Transverse colon (tissue), 4 donors: ENCODE measurements around the gene AMN.

Source experiments
- EP300 ChIP-seq: sonication (generic); formaldehyde crosslinking; IDR thresholded peaks from one replicate; pipeline ENCODE4 v1.6.1; 2017; ENCODE audit warnings: antibody characterized with exemption, low read depth
- POLR2AphosphoS5 ChIP-seq, 3 donors: sonication (generic); formaldehyde crosslinking; IDR thresholded peaks; one replicate each; pipeline ENCODE4 v1.6.1; 2016; ENCODE audit warnings: antibody characterized with exemption in 3 of 3
- TF ChIP-seq, protein P1 (sequence below), 5 experiments: fragments of 200-600 bp in 3 of 5; fragments of 450-650 bp in 2 of 5; sonication (generic) in 3 of 5; IDR thresholded peaks; 1 replicate in 2 of 5; 2 replicates in 3 of 5; pipeline ENCODE4 v1.5.1; 2016 to 2017; ENCODE audit warnings: antibody characterized with exemption in 5 of 5, inconsistent platforms in 3 of 5, mild to moderate bottlenecking in 2 of 5, moderate library complexity in 1 of 5

DNA sequence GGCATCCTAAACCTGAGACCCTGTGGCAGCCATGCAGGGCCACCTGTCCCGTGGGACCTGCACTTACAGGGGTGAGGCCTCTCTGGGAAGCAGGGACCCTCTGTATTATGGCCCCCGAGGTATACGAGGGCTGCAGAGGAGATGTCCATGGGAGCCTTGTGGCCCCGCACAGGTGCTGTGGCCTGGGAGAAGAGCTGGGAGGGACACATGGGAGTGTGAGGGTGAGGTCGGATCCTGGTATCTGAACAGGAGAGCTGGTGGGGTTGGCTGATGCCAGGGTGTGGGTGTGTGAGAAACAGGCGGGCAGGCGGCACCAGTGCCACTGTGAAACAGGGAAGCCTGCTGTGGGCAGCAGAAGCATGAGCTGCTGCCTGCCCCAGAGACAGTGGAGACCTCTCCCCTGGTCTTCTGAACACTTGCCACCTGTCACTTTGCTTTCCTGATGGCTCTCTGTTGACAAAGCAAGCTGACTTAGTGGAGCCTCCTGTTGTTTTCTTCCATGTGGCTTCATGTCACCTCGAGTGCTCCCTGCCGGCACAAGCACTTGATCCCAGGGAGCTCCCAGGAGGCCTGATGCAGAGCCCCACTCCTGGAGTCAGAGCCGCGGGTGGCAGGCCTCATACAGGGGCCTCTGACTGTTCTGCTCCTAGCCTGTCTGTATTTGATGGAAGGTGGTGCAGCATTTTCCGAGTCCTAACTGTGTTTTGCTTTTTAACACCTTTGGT lies 19.8 kb upstream of the AMN start:
- TF ChIP-seq, protein P1, sequence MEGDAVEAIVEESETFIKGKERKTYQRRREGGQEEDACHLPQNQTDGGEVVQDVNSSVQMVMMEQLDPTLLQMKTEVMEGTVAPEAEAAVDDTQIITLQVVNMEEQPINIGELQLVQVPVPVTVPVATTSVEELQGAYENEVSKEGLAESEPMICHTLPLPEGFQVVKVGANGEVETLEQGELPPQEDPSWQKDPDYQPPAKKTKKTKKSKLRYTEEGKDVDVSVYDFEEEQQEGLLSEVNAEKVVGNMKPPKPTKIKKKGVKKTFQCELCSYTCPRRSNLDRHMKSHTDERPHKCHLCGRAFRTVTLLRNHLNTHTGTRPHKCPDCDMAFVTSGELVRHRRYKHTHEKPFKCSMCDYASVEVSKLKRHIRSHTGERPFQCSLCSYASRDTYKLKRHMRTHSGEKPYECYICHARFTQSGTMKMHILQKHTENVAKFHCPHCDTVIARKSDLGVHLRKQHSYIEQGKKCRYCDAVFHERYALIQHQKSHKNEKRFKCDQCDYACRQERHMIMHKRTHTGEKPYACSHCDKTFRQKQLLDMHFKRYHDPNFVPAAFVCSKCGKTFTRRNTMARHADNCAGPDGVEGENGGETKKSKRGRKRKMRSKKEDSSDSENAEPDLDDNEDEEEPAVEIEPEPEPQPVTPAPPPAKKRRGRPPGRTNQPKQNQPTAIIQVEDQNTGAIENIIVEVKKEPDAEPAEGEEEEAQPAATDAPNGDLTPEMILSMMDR (IDR thresholded peaks at IDR 0.05) = no peak
- no peak for TF ChIP-seq POLR2AphosphoS5 (IDR thresholded peaks at IDR 0.05)
- TF ChIP-seq EP300 = no peak
